Stimulated activated CD8-positive, alpha-beta memory T cell treated with anti-CD3 and anti-CD28 coated beads, Interleukin-2, amount 100 ng/mL, for 48 hours (primary cell): ENCODE results near the gene PPP1R27.

Experiments
- DNase-seq, 2 donors: peaks; one replicate each; pipeline ENCODE4 v3.0.0-alpha.2; 2020; ENCODE audit warnings: low read depth in 2 of 2

Gene PPP1R27

GRCh38 chr17:81804559-81805399 is 30.1 kb downstream of the PPP1R27 start:
- no peak for DNase-seq

- no peak for DNase-seq
Observed at GRCh38 chr17:81803728-81804558, 30.9 kb downstream of the PPP1R27 start, which contains the start of gene GCGR. Gene GCGR (plus strand): TSS chr17:81804150. CDS start chr17:81809019, 4,869 bp downstream.

- no peak for DNase-seq
Observed at GRCh38 chr17:81802856-81803643, 31.8 kb downstream of the PPP1R27 start.

GRCh38 chr17:81802048-81802758 is 32.6 kb downstream of the PPP1R27 start:
- no peak for DNase-seq

DNA sequence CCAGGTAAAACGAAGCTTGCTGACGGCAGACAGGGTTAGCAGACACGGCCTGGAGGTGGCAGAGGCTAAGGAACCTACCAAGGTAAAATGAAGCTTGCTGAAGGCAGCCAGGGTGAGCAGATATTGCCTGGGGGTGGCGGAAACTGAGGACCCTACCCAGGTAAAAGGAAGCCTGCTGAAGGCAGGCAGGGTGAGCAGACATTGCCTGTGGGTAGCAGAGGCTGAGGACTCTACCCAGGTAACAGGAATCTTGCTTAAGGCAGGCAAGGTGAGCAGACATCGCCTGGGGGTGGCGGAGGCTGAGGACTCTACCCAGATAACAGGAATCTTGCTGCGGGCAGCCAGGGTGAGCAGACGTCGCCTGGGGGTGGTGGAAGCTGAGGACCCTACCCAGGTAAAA is 33.5 kb downstream of the PPP1R27 start:
- DNase-seq = no peak

DNA sequence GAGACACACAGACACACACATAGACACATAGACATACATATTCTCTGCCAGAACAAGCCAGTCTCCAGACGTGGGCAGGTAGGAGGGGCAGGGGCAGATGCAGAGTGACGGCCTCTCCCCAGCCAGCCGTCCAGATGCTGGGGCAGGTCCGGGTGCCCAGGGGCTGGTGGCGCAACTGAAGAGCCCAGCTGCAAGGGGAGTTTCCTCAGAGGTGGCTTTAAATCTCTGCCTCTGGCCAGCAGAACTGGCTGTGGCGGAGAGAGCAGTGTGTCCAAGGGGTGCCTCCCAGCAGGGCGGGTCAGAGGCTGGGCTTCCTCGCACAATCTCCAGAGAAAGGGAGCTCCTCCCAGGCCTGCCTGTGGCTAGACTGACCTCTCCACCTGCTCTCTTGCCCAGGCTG is 40.3 kb downstream of the PPP1R27 start:
- DNase-seq = no peak

GRCh38 chr17:81794074-81794476 is 40.8 kb downstream of the PPP1R27 start:
- DNase-seq = no peak

DNA sequence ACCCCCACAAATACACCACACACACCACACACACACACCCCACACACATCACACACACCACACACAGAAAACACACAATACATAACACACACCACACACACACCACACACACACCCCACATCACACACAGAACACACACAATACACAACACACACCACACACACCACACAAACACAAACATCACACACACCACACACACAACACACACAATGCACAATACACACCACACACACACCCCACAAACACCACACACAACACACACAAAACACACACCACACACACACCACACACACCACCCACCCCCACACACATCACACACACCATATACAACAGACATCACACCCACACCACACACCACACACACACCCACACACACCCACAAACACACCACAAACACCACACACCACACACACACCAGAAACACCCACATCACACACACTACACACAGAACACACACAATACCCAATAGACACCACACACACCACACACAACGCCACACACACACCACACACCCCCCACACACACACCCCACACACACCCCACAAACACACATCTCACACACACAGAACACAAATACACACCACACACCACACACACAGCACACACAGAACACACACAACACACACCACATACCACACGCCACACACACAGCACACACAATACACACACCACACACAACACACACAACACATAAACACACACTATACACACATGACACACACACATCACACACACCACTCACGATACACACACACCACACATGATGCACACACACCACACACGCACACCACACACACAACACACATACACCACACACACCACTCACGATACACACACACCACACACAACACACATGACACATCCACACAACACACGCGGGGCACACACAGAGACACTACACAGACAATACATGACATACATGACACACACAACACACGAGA is 41.9 kb downstream of the PPP1R27 start:
- no peak for DNase-seq
